OCI-LY7 (cell line): Measurements from ENCODE around the gene SLAMF6. TPM values are rescaled to one million over a fixed set of nuclear protein-coding genes. Genes with fewer than 3 reads are reported as not detected.

Experiments
- BruUV-seq: library from RNA; stranded (reverse); fragments of 400-500 nt; replicated peaks from 2 replicates; lab custom pipeline; 2021; lab: Mats Ljungman, UMichigan
- CTCF ChIA-PET: fragments of 300-600 bp; sonication (Branson Sonifier 250); formaldehyde crosslinking; loops from one replicate; lab custom pipeline; 2022; ENCODE audit warnings: antibody characterized with exemption; ENCODE audit not compliant: unreplicated experiment; lab: Charles Lee
- POLR2A ChIA-PET: fragments of 300-600 bp; sonication (Branson Sonifier 250); formaldehyde crosslinking; loops from one replicate; lab custom pipeline; 2022; ENCODE audit warnings: antibody characterized with exemption; lab: Charles Lee
- DNase-seq: peaks from one replicate; pipeline ENCODE4 v3.0.0-alpha.2; 2015; ENCODE audit warnings: low spot score
- H2AFZ ChIP-seq: fragments of 200-600 bp; sonication (generic), shearing (Covaris generic); 2 replicates; pipeline ENCODE4 v1.6.1; 2014; ENCODE audit warnings: mild to moderate bottlenecking, antibody characterized with exemption, low read length, moderate library complexity
- H3K27ac ChIP-seq: fragments of 200-600 bp; sonication (generic); 2 replicates; pipeline ENCODE4 v1.5.1; 2014; ENCODE audit warnings: mixed run types, low read depth, mild to moderate bottlenecking, moderate library complexity, low read length, inconsistent platforms; ENCODE audit not compliant: poor library complexity, severe bottlenecking
- H3K36me3 ChIP-seq: fragments of 200-600 bp; sonication (generic); 2 replicates; pipeline ENCODE4 v1.6.1; 2014; ENCODE audit warnings: mild to moderate bottlenecking, antibody characterized with exemption, low read length, moderate library complexity, mixed read lengths; ENCODE audit not compliant: insufficient read depth
- H3K4me1 ChIP-seq: fragments of 200-600 bp; sonication (generic); 2 replicates; pipeline ENCODE4 v1.5.1; 2014; ENCODE audit warnings: mild to moderate bottlenecking, low read length; ENCODE audit not compliant: insufficient read depth, poor library complexity, severe bottlenecking
- H3K4me2 ChIP-seq: fragments of 200-600 bp; sonication (generic); 2 replicates; pipeline ENCODE4 v1.6.1; 2014; ENCODE audit warnings: mild to moderate bottlenecking, low read length
- H3K4me3 ChIP-seq: fragments of 200-600 bp; sonication (generic); 2 replicates; pipeline ENCODE4 v1.5.1; 2014; ENCODE audit warnings: mild to moderate bottlenecking, low read depth, low read length; ENCODE audit not compliant: poor library complexity, severe bottlenecking
- H3K79me2 ChIP-seq: fragments of 200-600 bp; sonication (generic); 2 replicates; pipeline ENCODE4 v1.6.1; 2016; ENCODE audit warnings: low read depth, mild to moderate bottlenecking, low read length, moderate library complexity, mixed read lengths; ENCODE audit not compliant: insufficient read depth
- H3K9me2 ChIP-seq: fragments of 200-600 bp; sonication (generic); 2 replicates; pipeline ENCODE4 v1.6.1; 2016; ENCODE audit warnings: mild to moderate bottlenecking, low read length, mixed read lengths; ENCODE audit not compliant: insufficient read depth
- H3K9me3 ChIP-seq: fragments of 200-600 bp; sonication (generic); 2 replicates; pipeline ENCODE4 v1.6.1; 2014; ENCODE audit warnings: mild to moderate bottlenecking, mixed run types, low read length, mixed read lengths
- H4K20me1 ChIP-seq: fragments of 200-600 bp; sonication (generic); 2 replicates; pipeline ENCODE4 v1.6.1; 2014; ENCODE audit warnings: mild to moderate bottlenecking, antibody characterized with exemption, low read length, moderate library complexity, mixed read lengths; ENCODE audit not compliant: insufficient read depth
- EZH2phosphoT487 ChIP-seq: fragments of 200-600 bp; sonication (generic); IDR thresholded peaks from 2 replicates; pipeline ENCODE4 v1.6.1; 2018; ENCODE audit warnings: low read depth, borderline replicate concordance, mild to moderate bottlenecking, mixed run types, antibody characterized with exemption, low read length, moderate library complexity, mixed read lengths
- intact Hi-C: fragments of 100-400 bp; cut with micrococcal nuclease; formaldehyde crosslinking; loops from one replicate; pipeline ENCODE4 v1.10.0; 2022; ENCODE audit not compliant: unreplicated experiment
- total RNA-seq, 2 experiments: library from RNA; depleted of rRNA in 1 of 2; stranded (reverse); fragments of >200 nt in 1 of 2; shearing (Covaris generic) in 1 of 2; gene quantifications; 2 replicates each; pipeline ENCODE4 v1.2.3, GENCODE V29; 2014 to 2022
- TF ChIP-seq, protein P1 (sequence below): fragments of 200-600 bp; sonication (generic); conservative IDR thresholded peaks from 2 replicates; pipeline ENCODE4 v1.5.1; 2014; ENCODE audit warnings: mild to moderate bottlenecking, antibody characterized with exemption, low read length, moderate library complexity, mixed read lengths

The SLAMF6 gene
- total RNA-seq, 2 experiments from 2014 or later, result 43.0 to 65.1 TPM

DNA sequence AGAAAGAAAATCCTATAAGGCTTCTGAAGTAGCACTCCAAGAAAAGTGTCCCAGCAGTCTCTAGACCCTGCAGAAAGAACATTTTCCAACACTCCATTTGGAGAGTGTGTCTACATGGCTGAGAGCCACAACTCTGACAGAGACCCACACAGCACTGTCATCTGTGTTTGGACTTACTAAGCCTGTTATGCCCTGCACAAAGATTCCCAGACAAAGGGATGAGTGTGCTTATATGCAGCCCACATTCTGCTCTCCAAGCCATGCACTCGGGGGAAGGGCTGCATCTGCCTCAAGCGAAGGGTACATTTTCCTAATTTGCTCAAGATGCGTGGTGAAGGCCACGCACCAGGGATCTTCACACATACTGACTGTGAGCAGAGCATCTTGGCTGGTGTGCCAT is 24.4 kb upstream of the SLAMF6 start:
- intact Hi-C loops, result loop anchor here (5.0 kb wide), 1 partner anchor 125 kb away; no protein-coding TSS in a partner anchor
- H3K9me3 ChIP-seq, result no peaks in the 10 kb centered on the region
- no peaks in the 10 kb centered on the region for H3K9me2 ChIP-seq
- POLR2A ChIA-PET, result interaction anchor here (0.5 to 1.5 kb wide), 4 partner anchors 21 to 167 kb away, joined by 3 to 5 read pairs (median 4); no protein-coding TSS in a partner anchor
- CTCF ChIA-PET, result no interaction called here
- H3K27ac ChIP-seq, result peak overlapping the region; percentile 86
- BruUV-seq, result no TSS peak
- H3K79me2 ChIP-seq, result no peaks in the 10 kb centered on the region
- H2AFZ ChIP-seq, result no peak overlapping the region
- no peak for TF ChIP-seq EZH2phosphoT487
- TF ChIP-seq, protein P1, sequence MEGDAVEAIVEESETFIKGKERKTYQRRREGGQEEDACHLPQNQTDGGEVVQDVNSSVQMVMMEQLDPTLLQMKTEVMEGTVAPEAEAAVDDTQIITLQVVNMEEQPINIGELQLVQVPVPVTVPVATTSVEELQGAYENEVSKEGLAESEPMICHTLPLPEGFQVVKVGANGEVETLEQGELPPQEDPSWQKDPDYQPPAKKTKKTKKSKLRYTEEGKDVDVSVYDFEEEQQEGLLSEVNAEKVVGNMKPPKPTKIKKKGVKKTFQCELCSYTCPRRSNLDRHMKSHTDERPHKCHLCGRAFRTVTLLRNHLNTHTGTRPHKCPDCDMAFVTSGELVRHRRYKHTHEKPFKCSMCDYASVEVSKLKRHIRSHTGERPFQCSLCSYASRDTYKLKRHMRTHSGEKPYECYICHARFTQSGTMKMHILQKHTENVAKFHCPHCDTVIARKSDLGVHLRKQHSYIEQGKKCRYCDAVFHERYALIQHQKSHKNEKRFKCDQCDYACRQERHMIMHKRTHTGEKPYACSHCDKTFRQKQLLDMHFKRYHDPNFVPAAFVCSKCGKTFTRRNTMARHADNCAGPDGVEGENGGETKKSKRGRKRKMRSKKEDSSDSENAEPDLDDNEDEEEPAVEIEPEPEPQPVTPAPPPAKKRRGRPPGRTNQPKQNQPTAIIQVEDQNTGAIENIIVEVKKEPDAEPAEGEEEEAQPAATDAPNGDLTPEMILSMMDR, result no peak
- peaks cover 53% of the 10 kb centered on the region for H3K36me3 ChIP-seq
- peak overlapping the region; percentile 59; the same call in 1 of the 2 replicates for H3K4me2 ChIP-seq
- H3K4me3 ChIP-seq, result no peak overlapping the region
- no peaks in the 10 kb centered on the region for H4K20me1 ChIP-seq
- no peak for DNase-seq
- peaks cover 78% of the 10 kb centered on the region for H3K4me1 ChIP-seq

DNA sequence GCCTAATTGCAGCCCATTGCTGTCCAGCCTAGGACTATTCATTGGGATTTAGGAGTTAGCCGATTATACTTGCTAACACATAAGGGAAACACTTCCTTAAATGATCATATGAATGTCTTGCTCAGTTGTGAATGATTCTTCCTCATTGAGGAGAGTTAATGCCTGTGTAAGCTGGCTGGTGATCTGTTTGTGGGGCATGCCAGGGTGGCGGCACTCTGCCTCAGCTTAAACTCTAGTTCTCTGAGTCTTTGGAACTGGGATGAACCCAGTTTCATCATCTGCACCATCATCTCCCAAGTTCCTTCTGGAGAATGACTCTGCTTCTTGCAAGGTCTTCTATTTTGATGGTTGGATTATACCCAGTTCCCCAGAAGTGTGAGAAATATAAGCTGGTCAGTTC is 23.9 kb upstream of the SLAMF6 start:
- Histone ChIP-seq H3K9me3 (no peaks in the 10 kb centered on the region), H3K4me2 (no peak overlapping the region), H3K36me3 (peaks cover 48% of the 10 kb centered on the region), H3K79me2 (no peaks in the 10 kb centered on the region), H3K9me2 (no peaks in the 10 kb centered on the region), H2AFZ (no peak overlapping the region), H3K27ac (peak overlapping the region; percentile 86), H3K4me3 (no peak overlapping the region), H3K4me1 (peaks cover 82% of the 10 kb centered on the region), H4K20me1 (no peaks in the 10 kb centered on the region)
- BruUV-seq, result no TSS peak
- intact Hi-C loops, result loop anchor here (5.0 kb wide), 1 partner anchor 125 kb away; no protein-coding TSS in a partner anchor
- DNase-seq, result no peak
- POLR2A ChIA-PET, result interaction anchor here (0.6 to 1.3 kb wide), 5 partner anchors 19 to 116 kb away, joined by 3 to 11 read pairs (median 5); partner anchors contain the start of genes CD84 and SLAMF6
- CTCF ChIA-PET, result no interaction called here
- TF ChIP-seq EZH2phosphoT487, result no peak
- TF ChIP-seq, protein P1, result no peak

DNA sequence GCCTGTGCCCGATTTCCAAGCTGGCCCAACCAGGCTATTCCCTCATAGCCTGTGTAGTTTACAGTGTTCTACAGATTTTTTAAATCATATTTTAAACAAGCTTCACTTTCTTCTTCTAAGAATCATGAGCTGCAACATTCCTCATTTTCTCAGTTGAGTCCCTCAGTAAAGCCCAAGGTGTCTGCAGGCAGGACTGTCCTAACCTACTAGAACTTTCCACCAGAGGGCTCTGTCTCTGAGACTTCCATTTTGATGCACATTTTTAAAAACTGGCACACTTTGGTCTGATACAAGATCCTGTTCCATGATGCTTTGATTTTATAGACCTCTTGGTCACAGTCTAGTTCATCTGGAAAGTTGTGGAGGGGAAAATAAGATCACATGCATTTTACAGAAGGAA is 21.6 kb upstream of the SLAMF6 start:
- DNase-seq, result peak; percentile 79
- Histone ChIP-seq H3K4me1 (peaks cover 82% of the 10 kb centered on the region), H3K27ac (peak overlapping the region; percentile 49), H2AFZ (peak overlapping the region; percentile 71; the same call in 1 of the 2 replicates), H4K20me1 (no peaks in the 10 kb centered on the region), H3K4me3 (no peak overlapping the region), H3K36me3 (peaks cover 27% of the 10 kb centered on the region), H3K79me2 (no peaks in the 10 kb centered on the region), H3K9me2 (no peaks in the 10 kb centered on the region), H3K9me3 (no peaks in the 10 kb centered on the region), H3K4me2 (peak overlapping the region; percentile 14; the same call in 1 of the 2 replicates)
- POLR2A ChIA-PET, result interaction anchor here (0.8 to 1.4 kb wide), 5 partner anchors 8 to 116 kb away, joined by 3 to 4 read pairs (median 3); partner anchors contain the start of gene SLAMF6
- TF ChIP-seq, protein P1, result peak; percentile 93
- TF ChIP-seq EZH2phosphoT487, result no peak
- no TSS peak for BruUV-seq
- CTCF ChIA-PET, result interaction anchor here (0.9 to 1.3 kb wide), 3 partner anchors 10 to 93 kb away, joined by 3 read pairs; no protein-coding TSS in a partner anchor
- intact Hi-C loops, result loop anchor here (1.0 to 5.0 kb wide), 2 partner anchors 116 to 128 kb away; no protein-coding TSS in a partner anchor
